Stimulated activated CD4-positive, alpha-beta T cell treated with anti-CD3 and anti-CD28 coated beads, TNF-alpha, amount 100 ng/mL, for 48 hours (primary cell): Measurements from ENCODE around the gene PARP9.
A peak's percentile ranks its signal among the peaks of the same experiment; 100 is the strongest.
"Not testable (repeated sequence)": the region's sequence is repeated elsewhere in the genome, so short reads cannot be mapped to it uniquely, and the experiment has no call there.

Source experiments
- DNase-seq, 3 donors: peaks; one replicate each; pipeline ENCODE4 v3.0.0-alpha.2; 2020; ENCODE audit warnings: low read depth in 3 of 3

PARP9 gene

DNA sequence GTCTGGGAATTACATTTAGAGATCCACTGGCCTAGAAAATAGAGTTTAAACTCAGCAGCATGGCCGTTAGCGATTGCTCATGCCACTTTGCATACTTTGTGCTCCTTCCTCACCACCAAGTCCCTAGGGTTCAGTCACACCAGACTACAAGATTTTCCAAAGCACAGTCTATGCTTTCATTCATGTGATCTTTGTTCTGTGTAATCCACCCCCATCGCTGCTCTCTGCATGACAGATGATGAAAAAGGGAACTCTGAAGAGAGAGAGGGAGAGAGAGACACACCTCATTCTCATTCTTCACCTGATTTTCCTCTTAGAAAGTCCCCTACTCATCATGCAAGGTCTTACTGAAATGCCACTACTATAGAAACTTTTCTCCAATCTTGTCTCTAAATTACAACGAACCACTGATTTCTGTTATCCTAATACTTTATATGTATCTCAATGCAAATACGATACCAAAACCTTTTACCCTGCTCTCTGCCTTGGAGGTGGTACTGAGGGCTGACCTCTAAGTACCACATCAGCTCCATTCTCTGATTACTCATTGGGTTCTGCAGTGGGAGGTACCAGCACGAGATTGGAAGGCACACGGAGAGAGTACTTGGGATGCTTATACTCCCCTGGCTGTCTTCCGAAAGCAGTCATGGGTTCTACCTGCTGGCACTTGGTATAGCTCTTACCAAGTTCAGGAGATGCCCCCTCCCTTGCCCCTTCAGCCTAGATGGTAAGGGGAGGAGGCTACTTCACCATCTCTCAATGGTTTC is 12.3 kb upstream of the PARP9 start:
- DNase-seq: peak in 1 of 3 donors; percentile 29

DNA sequence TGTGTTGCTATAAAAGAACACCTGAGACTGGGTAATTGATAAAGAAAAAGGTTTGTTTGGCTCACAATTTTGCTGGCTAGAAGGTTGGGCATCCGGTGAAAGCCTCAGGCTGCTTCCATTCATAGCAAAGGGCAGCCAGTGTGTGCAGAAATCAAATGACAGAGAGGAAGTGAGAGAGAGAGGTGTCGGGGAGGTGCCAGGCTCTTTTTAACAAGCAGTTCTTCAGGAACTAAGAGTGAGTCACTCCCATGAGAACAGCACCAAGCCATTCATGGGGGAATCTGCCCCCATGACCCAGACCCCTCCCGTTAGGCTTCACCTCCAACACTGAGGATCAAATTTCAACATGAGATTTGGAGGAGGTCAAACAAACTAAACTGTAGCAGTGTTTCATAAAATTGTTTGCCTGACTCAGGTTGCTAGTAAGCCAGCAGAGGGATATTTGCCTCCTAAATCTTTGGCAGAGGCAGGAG is 8.9 kb upstream of the PARP9 start:
- DNase-seq: no peak

DNA sequence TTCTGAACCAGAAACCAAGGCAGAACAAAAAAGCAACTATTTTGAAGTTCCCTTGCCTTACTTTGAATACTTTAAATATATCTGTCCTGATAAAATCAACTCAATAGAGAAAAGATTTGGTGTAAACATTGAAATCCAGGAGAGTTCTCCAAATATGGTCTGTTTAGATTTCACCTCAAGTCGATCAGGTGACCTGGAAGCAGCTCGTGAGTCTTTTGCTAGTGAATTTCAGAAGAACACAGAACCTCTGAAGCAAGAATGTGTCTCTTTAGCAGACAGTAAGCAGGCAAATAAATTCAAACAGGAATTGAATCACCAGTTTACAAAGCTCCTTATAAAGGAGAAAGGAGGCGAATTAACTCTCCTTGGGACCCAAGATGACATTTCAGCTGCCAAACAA is 4.7 kb upstream of the PARP9 start:
- no peak for DNase-seq

DNA sequence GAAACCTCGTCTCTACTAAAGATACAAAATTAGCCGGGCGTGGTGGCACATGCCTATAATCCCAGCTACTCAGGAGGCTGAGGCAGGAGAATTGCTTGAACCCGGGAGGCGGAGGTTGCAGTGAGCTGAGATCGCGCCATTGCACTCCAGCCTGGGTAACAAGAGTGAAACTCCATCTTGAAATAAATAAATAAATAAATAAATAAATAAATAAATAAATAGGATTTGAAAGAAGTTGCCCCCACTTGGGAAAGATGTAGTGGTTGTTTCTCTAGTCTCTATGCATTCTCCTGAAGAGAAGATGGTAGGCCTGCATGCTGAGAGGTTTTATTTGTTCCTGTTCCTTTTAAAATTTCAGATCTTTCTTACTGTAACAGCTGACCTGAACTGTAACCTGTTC is 4.0 kb upstream of the PARP9 start:
- not testable (repeated sequence) for DNase-seq

DNA sequence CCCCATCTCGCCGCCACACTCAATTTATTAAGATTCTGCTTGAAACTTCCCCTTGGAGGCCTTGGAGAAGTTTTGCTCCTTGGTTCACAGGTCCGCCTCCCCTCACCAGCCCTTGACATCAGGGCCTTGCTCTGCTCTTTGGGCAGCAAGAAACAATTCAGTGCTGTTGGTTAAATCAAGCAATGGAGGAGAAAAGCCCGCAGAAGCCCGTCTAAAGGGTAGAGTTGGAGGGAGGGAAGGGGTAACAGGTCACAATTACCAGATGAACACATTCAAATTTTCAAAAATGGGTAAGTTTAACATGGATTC is 429 bp downstream of the PARP9 start:
- DNase-seq: no peak

DNA sequence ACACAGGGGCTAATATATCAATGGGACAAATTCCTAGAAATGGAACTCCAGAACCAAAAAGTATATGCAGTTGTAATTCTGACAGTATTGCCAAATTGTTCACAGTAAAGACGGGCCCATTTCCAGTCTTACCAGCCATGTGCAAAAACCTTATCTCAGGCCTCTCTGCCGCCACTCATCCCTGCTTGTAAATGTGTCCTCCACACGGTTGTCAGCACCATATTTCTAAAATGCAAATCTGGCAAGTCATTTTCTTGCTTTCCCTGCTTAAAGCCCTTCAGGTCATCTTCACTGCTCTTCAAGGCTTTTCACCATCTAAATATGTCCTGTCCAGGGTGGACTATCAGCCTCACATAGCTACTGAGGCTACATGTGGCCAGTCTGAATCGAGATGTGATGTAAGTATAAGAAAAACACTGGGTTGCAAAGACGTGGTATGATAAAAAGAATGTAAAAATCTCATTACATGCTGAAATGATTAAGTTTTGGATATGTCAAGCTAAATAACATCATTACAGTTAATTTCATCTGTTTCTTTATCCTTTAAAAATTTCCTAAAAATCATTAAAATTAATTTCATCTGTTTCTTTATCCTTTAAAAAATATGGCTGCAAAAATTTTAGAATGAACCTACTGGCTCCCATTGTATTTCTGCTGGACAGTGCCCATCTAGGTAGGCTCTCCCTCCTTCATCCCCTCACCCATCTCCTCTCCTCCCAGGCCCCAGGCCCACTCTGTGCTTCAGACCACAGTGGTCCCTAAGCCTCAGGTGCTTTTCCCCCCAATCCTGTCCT is 980 bp downstream of the PARP9 start:
- DNase-seq: no peak

DNA sequence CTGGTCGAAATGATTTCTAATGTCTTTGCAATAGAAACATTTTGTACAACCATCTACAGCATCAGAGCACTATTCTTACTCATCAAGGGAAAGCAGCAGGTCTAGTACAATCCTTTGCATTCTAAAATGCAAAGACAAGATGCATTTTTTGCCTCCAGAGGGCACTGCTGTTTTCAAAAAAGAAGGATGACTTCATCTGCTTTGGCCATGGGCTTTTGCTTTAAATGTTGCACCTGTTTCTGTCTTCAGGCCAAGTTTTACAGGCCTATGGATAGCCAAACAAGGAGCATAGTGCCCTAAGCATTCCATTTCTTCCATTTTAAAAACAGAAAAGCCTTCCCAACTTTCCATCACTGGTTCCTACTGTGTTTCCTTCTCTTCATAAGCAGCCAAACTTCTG is 3.4 kb downstream of the PARP9 start:
- peak in 1 of 3 donors; percentile 39 for DNase-seq

DNA sequence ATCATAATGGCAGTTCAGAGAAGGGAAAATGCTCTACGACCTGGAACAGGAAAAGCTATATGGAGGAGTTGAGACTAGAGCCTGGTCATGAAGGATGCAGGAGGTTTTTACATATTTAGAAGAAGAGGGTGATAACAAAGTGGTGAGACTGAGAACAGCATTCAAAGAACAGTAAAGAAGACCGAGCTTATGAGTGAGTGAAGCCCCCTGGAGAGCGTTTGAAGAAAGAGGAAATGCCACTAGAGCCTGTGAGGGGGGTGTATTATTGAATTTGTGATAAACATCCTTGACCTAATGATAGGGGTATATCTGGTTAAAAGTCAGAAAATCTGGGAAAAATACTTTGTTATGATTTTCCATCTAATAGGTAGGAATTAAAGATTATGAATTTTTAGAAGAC is 4.2 kb downstream of the PARP9 start:
- DNase-seq: no peak

DNA sequence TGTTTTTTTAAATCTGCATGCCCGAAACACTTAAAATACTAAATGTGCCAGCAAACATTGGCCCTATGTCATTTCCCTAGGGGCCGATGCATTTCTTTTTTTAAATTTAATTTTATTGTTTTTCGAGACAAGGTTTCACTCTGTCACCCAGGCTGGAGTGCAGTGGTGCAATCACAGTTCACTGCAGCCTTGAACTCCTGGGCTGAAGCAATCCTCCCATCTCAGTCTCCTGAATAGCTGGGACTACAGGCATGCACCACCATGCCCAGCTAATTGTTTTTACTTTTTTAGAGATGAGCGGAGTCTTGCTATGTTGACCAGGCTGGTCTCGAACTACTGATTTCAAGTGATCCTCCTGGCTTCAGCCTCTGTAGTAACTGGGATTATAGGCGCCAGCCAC is 5.5 kb downstream of the PARP9 start:
- DNase-seq: no peak

DNA sequence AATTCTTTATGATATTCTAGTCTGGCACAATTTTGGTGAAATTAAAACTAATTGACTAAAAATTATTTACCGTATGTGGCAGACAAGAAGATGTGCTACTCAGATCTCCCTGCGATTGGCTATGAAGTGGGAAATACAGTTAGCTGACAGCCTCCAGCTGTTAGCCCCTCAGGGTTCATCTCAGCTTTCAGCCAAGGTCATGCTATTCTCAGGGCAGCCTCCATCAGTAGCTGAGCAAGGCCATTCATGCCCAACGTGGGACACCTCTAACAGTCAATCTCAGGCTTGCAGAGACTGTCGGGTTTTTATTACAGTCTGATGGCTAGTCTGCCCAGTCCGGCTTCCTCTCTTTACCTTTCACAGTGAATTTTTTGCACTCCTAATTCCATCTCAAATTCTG is 6.7 kb downstream of the PARP9 start:
- DNase-seq: no peak

DNA sequence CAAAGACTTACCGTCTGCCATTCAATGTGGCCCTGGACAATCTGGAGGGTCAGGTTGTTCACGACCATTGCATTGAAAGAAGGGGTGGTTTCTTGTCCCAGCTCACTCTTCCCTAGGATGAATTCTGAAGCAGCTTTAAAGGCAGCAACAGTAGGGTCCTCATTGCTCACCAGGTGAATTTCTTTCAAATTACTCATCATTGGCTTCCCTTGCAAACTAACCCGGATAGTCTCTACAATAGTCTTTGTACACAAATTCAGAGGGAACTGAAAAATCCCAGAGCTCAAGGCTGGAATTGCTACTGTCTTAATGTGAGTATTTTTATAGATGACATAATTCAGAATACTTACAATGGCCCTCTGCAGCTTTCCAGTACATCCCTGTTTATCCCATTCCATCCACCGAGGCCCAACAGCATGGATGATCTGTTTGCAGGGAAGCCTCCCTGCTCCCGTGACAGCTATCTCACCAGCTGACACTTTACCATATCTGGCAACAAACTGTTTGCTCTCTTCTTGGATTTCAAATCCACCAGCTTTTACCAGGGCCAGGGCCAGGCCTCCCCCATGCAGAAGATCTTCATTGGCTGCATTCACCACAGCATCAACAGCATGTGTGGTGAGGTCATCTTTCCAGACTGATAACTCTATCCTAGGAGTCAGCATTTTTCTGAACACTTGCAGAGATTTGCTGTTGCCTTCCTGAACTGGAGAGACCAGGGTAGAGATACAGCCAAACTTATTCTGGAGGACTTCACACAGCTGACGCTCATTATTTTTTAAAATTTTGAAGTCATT is 8.6 kb downstream of the PARP9 start:
- DNase-seq: no peak

DNA sequence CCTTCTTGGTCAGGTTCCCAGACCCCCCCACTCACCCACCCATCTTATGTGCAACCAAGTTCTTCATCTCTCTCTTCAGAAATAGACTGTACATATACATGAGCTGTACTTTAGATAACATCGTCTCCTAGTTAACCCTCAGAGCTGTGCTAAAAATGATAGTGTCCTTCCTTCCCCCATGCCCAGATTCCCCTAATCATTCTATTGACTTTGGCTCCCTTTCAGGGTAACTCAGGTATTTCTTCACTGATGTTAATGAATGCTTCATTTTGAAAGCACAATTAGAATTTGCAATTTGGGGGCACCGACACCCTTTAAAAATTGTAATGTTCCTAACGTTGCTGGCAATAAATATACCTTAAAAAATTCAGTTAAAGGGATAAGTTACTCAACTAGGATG is 10.9 kb downstream of the PARP9 start:
- DNase-seq: no peak

DNA sequence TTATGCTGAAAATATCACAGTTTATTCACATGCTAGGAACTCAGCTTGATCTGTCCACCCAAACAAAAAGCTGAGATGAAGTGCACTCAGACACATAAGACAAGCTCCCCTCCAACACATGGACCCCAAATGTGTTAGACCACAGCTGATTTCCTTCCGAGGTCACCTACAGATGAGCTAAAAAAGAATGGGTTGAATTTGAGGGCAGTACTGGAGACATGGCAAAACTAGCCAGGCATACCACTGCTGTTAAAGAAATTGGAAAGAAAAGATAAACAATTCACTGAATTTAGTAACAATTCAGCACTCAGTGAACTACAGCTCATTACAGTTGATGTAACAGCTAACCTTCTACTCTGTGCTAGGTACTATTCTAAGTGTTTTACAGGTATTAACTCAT is 15.5 kb downstream of the PARP9 start:
- no peak for DNase-seq

DNA sequence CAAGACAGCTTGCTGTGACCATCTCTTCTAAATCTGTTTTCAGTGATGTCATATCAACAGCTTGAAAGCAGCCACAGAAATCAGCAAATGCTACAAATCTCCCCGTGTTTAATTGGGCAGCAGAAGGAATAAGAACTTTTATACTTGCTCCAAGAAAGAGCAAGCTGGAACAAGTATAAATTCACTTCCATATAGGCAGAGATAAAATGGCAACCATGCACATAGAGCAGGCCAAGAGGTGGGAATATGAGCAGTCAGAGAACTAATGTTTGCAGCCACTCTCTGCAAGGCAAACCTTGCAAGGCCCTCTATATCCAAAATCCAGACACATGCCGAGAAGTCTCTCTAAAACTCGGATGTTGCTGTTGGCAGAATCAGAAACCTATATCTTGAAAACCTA is 16.0 kb downstream of the PARP9 start:
- no peak for DNase-seq

DNA sequence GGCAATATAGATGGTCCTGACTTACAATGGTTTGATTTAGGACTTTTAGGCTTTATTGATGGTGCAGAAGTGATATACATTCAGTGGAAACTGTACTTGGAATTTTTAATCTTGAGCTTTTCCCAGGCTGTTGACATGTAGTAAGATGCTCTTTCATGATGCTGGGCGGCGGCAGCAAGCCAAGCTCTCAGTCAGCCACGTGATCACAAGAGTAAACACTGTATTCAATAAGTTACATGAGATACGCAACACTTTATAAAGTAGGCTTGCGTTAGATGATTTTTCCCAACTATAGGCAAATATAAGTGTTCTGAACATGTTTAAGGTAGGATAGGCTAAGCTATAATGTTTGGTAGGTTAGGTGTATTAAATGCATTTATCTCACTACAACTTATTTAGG is 17.9 kb downstream of the PARP9 start:
- no peak for DNase-seq

DNA sequence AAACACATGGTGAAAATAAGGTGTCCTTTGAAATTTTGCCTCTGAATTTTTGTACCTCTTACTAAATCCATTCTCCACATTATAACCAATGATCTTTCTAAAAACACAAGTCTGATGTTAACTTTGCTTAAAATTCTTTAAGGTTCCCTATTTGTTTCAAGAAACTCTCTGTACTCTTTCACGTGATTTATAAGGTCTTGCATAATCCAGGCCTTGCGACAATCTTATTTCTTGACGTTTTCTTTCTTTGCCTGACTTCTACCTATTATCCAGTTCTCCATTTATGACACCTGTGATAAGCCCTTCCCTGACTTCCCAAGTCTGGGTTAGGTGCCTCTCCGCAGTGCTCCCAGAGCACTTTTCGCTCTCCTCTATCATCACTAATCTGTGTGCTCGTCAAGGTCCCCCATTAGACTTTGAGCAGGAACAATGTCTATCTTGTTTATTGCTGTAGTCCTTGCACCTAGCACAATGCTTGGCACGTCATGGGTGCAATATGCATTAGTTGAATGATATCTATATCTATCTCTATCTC is 25.1 kb downstream of the PARP9 start:
- DNase-seq: no peak

DNA sequence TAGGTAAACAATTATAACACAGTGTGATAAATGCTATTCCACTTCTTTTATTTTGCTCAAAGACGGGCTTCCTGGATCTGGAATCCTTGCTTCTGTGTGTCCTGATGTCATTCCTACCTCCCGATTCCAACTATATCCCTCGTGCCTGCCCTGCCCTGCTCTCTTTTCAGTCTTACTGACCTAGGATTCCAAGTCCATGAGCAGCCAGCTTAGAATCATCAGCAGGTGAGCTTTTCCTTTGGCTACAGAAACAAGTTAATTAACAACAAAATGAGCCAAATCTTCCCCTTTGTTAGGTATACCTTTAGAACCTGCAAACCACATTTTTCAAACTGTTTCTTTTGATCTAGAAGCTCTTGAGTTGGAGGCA is 27.5 kb downstream of the PARP9 start:
- DNase-seq: no peak

DNA sequence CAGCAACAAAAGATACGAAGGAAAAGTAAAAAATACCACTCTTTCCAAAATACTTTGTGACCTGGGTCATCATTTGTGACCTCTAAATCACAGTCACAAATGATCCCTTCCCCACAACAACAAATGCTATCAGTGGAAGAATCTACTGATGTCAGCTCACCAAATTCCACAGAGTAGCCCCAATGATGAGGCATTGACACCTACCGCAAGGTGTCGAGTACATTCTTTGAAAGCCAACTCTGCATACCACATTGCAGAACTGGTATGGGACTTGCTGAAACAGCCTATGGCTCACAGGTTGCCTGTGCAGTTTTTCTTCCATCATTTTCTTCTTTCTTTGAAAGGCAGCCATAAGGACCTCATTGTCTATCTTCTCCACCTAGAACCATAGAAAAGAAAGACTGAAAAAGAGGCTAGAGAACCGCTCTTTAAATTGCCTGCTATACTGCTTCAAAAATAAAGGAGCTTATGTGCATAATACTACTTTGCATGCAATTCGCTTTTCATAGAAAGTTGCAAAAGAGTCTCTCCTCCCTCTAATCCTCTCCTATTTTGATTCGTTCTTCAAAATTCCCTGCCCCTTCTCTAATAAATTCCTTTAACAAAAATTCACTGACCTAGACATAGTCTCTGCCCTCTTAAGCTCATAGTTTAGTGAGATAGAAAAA is 28.0 kb downstream of the PARP9 start:
- DNase-seq: no peak

DNA sequence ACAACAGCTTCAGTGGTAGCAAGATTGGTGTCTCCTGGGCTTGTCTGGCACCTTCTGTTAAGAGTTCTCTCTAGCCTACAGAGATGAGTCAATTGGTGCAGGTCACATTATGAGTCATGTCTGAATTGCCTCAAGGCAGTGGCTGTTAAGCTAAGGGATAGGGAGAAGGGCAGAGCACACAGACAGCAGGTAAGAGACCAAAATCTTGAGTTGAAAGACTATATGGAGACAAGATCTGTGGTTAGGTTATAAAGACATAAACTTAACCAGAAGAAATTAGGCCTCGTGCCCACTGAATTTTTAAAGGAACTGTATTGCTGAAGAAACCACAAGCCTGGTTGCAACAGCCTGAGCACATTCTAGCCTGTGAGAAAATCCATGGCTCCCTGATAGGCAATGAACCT is 30.2 kb downstream of the PARP9 start:
- peak; percentile 23 to 39 (median 23) for DNase-seq

DNA sequence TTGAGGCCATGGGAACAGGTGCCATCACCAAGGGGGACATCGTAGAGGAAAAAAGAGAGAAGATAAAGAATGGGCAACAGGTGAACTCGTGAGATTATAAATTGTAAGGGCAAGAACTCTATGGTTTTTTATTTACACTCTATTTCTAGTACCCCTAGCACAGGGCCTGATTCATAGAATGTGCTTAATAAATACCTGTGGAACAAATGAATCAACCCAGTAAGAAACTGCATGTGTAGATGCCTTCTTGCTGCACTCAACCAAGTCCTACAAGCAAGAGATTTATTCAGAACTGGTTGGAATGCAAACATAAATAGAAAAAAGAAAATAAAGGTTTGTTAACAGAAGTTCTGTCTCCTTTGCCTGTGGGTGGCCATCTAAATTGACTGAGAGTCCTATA is 30.6 kb downstream of the PARP9 start:
- no peak for DNase-seq

DNA sequence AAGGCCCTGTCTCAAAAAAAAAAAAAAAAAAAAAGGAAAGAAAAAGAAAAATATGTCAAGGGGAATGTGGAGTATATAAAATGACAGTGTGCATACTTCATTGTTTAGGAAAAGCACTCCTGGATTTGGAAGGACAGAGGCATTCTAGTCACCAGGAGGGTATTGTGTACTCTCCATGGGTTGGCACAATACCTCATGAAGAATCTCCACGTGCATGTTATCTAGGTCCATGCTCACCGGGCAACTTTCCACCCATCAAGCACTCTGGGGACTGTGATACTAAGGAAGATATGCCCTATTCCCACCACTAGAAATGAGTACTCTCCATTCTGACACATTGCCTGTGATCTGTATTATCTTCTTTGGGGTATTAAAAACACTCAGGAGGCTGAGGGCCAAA is 33.9 kb downstream of the PARP9 start:
- DNase-seq: no peak

DNA sequence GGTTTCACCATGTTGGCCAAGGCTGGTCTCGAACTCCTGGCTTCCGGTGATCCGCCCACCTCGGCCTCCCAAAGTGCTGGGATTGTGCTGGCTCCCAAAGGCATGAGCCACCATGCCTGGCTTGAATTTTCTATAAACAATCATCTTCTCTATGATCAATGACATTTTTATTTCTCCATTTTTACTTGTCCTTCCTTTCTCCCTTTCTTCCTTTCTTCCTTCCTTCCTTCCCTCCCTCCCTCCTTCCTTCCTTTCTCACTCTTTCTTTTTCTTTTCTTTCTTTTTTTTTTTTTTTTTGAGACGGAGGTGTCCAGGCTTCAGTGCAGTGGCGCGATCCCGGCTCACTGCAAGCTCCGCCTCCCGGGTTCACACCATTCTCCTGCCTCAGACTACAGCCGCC is 40.8 kb downstream of the PARP9 start:
- no peak for DNase-seq
